ENCODE data around the gene MS4A4A.

Gene MS4A4A

GRCh38 chr11:60303661-60304060, 23.2 kb downstream of the MS4A4A start:
- DNase-seq, result no peak

- DNase-seq, result no peak
Measured at GRCh38 chr11:60305906-60306619, 25.6 kb downstream of the MS4A4A start.

- DNase-seq, result no peak
Measured at GRCh38 chr11:60307507-60308195, 27.2 kb downstream of the MS4A4A start.

GRCh38 chr11:60310407-60310998, 30.0 kb downstream of the MS4A4A start:
- DNase-seq, result no peak

GRCh38 chr11:60314635-60315321, 34.3 kb downstream of the MS4A4A start:
- DNase-seq, result no peak

GRCh38 chr11:60315871-60316270, 35.4 kb downstream of the MS4A4A start:
- DNase-seq, result no peak

GRCh38 chr11:60316317-60316716, 35.9 kb downstream of the MS4A4A start:
- DNase-seq, result no peak

GRCh38 chr11:60318726-60319125, 38.3 kb downstream of the MS4A4A start:
- no peak for DNase-seq

GRCh38 chr11:60321051-60321450, 40.6 kb downstream of the MS4A4A start:
- no peak for DNase-seq

GRCh38 chr11:60326955-60327354, 46.5 kb downstream of the MS4A4A start, which contains the start of gene MS4A6E:
Gene MS4A6E, plus strand, starts transcription at chr11:60327255. Its CDS starts 7,641 bp downstream, at chr11:60334896.
- DNase-seq, result no peak

GRCh38 chr11:60328460-60328859, 48.0 kb downstream of the MS4A4A start:
- no peak for DNase-seq

- no peak for DNase-seq
Measured at GRCh38 chr11:60332846-60333245, 52.4 kb downstream of the MS4A4A start.

GRCh38 chr11:60334005-60334620, 53.6 kb downstream of the MS4A4A start:
- DNase-seq, result peak; percentile 55

GRCh38 chr11:60336767-60337391, 56.4 kb downstream of the MS4A4A start:
- DNase-seq, result no peak

- no peak for DNase-seq
Measured at GRCh38 chr11:60338053-60338452, 57.6 kb downstream of the MS4A4A start.

- no peak for DNase-seq
Measured at GRCh38 chr11:60339356-60339755, 58.9 kb downstream of the MS4A4A start.

GRCh38 chr11:60343094-60343704, 62.7 kb downstream of the MS4A4A start:
- no peak for DNase-seq

- DNase-seq, result no peak
Measured at GRCh38 chr11:60344146-60344545, 63.7 kb downstream of the MS4A4A start.

- peak; percentile 4 for DNase-seq
Measured at GRCh38 chr11:60345489-60345888, 65.0 kb downstream of the MS4A4A start.

- DNase-seq, result no peak
Measured at GRCh38 chr11:60347084-60347797, 66.8 kb downstream of the MS4A4A start.

- DNase-seq, result no peak
Measured at GRCh38 chr11:60348116-60348515, 67.7 kb downstream of the MS4A4A start.
